Activated CD4-positive, alpha-beta T cell treated with anti-CD3 and anti-CD28 coated beads, Interleukin-2, Interleukin-6, amounts not matched to agents 100 ng/mL and 50 ng/mL, durations not matched to agents 16 hours and 8 hours (primary cell): Measurements from ENCODE around the gene HECTD4.
A peak's percentile ranks its signal among the peaks of the same experiment; 100 is the strongest.

ENCODE experiments used
- DNase-seq: peaks from one replicate; pipeline ENCODE4 v3.0.0-alpha.2; 2020

HECTD4 gene

GRCh38 chr12:112196196-112196875 is 185.9 kb downstream of the HECTD4 start:
- DNase-seq = no peak

GRCh38 chr12:112194601-112195247 is 187.5 kb downstream of the HECTD4 start:
- no peak for DNase-seq

DNA sequence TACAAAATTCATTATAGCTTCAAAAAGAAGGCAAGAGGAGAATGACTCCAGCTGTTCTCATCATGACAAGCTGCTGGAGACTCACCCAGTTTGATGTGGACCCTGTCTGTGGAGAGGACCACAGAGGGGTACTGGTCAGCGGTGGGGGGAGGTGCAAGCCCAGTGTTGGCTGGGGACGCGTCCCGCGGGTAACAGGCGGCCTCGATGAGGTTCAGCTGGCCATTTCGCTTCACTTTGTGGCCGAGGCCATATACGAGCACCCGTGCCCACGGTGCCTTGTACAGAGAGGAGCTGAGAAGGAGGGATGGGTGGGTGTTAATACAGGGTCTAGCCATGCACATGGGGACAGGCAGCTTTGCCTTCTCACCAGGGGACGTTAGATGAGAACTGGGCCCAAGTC is 189.8 kb downstream of the HECTD4 start:
- no peak for DNase-seq

DNA sequence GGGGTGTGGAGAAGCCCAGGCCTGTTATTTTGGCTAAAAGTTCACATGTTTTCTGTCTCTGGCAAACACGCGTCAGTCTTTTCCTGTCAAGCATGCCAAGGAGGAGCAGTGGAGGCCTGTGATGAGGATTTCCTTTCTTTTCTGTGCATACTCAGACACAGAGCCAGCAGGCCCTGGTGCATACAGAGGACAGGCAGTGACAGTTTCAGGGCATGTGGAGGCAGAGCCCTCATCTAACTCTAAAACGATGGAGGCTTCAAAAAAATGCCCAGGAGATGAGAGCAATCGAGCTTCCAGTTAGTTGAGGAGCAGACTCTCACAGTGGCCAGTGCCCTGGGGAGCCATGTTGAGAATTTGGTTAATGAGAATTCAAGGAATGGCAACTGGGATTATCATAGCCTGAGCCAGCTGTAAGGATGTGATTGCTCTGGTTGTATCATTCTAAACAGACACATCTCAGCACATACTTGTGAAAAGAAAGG is 190.3 kb downstream of the HECTD4 start:
- DNase-seq = no peak

GRCh38 chr12:112191201-112191600 is 191.0 kb downstream of the HECTD4 start:
- no peak for DNase-seq

DNA sequence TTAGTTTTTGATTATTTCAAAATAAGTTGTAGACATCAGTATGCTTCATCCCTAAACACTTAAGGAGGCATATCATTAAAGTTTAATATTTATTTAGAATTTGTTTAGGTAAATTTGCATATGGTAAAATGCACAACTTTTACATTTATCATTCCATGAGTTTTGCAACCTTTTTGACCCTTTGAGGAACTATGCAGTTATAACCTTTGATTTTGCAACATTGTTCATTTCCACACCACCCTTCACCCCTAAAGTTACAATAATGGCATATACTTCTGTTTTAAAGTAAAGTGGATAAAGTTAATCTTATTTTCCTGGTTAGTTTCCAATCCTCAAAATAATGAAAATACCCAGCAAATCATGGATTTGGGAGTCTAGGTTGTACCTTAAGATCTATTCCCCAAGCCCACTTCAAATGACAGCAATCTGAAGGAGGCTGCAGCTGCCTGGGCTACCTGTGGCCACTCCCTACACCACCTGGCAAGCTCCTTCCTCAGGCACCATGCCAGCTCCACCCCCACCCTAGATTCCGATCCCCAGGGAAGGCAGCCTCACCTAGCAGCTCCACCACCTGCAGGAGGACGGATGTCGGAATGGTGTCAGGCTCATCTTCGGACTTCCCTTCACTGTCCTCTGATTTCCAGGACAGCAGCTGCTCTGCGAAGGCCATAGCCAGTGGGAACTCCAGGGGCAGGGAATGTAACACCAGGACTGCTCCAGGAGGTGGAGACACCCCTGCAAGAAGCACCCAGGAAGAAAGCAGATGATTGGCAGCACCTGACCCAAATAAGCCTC is 191.8 kb downstream of the HECTD4 start:
- DNase-seq = no peak

- DNase-seq = no peak
Observed at GRCh38 chr12:112188130-112188830, 194.0 kb downstream of the HECTD4 start.

DNA sequence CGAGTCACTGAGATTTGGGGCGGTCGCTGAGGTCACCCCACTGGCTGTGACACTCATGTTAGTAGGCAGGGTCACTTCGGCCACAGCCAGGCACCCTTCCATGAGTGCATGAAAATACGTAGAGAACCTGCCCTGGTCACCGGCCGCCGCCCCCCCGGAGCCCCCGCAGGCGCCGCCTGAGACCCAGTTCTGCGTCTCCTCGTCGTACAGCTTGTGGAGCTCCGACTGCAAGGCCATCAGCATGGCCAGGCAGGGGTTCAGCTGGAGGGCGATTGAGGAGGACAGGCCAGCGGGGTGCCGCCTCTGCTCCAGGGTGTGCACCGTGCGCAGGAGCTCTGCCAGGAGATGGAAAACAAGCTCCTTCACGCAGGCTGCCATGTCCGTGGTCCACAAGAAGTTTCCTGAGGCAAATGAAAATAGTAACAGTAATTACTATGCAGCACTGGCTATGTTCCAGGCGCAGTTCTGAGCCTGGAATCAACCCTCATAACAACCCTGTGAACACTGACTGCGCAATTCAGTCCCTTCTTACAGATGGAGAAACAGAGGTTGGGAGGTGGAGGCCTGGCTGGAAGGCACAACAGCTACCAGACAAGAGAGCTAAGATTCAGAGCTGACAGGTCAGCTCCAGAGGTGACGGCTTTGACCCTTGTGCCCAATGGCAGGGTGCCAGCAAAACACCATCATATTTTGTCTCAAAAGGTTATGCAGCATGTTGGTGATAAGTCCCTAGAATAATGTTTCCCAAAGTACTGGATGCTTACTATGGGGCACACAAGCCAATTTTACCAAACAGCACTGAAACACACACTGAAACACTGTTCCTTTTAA is 196.9 kb downstream of the HECTD4 start:
- no peak for DNase-seq

GRCh38 chr12:112184056-112184887 is 198.0 kb downstream of the HECTD4 start:
- no peak for DNase-seq

DNA sequence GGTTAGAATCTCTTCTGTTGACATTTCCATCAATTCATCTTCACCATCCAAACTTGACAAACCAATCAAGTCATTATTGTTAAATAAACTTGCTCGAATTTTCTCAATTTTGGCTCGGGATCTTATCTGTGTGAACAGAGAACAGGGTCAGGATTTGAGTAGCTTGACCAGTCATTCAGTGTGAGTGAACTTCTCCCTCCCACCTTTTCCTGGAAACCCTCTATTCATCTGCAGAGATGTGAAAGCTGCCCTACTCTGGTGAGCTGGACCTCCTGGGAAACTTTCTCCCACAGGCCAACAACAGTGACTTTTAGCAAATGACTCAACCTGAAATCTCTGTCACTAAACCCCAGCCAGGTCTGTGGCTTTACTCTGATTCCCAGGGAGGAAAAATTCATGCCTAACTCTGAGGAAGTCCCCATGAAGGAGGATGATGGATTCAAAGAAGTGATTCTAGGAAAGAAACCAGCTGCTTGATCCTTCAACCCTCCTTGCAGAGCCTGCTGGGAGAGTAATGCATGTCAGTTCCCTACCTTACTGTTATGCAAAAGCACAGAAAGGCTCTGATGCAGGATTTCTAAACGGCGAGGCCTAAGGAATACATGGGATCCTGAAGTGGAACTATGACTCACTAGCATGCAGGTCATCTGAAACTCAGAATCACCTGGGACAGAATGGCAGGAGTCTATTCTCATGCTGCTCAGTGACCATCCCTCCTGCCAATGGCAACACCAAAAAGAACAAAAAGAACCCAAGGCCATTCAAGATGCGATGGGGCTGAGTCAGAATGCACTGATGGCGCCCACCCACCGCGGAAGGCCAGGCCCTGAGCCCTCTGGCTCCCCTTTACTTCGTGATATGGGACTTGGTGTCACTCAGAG is 198.8 kb downstream of the HECTD4 start:
- peak; percentile 71 for DNase-seq

DNA sequence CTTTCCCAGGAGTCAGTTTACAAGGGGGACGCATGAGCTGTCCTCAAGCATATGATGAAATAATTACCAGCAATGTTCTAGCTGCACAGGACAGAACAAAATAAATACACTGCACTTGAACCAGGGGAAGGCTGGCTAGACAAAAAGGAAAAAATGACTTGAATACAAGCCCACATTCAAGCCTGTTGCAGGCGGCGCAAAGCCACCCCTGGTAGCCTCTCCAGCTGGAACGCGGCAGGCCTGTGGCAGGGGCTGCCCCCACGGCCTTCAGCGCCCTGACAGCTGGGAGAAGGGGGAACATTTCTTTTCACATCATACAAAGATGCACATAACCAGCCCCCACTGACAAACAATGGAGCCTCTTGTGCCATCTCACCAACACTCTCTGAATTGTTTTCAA is 199.7 kb downstream of the HECTD4 start:
- no peak for DNase-seq

- DNase-seq = no peak
Observed at GRCh38 chr12:112180422-112180821, 201.8 kb downstream of the HECTD4 start.

- DNase-seq = no peak
Observed at GRCh38 chr12:112179916-112180315, 202.3 kb downstream of the HECTD4 start.

- no peak for DNase-seq
Observed at GRCh38 chr12:112179341-112179740, 202.9 kb downstream of the HECTD4 start.

- no peak for DNase-seq
Observed at GRCh38 chr12:112178796-112179195, 203.4 kb downstream of the HECTD4 start.

GRCh38 chr12:112176321-112177010 is 205.8 kb downstream of the HECTD4 start:
- no peak for DNase-seq

DNA sequence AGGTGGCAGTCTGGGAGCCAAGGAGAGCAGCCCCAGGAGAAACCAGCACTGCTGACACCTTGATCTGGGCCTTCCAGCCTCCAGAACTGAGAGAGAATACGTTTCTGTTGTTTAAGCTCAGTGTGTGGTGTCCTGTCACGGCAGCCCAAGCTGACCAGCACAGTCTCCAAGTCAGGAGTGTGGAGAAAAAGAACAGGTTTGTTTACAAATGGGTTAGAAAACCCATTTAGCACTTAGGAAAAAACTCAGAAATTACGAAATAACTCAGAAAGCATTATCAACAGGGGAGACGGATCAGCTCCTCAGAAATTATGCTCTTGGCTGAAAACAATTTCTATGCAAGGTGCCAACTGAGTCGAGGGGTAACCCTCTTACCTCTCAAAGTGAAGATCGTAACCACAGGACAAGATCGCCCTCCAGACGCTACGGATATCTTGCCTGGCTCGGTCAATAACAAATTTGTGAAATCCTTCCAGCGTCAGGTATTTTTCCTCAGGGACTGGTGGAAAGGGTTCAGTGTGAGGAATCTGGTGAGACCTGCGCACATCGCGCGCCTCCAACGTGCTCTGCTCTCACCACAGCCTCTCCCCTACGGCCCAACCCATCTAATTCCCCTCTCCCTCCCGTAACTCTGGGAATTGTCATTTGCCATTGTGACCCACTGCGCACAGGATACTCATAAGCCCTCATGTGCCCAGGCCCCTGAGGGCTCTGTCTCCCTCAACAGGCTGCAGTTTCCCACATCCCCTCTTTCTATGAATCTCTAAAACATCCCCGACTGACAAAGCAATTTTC is 206.7 kb downstream of the HECTD4 start:
- no peak for DNase-seq

DNA sequence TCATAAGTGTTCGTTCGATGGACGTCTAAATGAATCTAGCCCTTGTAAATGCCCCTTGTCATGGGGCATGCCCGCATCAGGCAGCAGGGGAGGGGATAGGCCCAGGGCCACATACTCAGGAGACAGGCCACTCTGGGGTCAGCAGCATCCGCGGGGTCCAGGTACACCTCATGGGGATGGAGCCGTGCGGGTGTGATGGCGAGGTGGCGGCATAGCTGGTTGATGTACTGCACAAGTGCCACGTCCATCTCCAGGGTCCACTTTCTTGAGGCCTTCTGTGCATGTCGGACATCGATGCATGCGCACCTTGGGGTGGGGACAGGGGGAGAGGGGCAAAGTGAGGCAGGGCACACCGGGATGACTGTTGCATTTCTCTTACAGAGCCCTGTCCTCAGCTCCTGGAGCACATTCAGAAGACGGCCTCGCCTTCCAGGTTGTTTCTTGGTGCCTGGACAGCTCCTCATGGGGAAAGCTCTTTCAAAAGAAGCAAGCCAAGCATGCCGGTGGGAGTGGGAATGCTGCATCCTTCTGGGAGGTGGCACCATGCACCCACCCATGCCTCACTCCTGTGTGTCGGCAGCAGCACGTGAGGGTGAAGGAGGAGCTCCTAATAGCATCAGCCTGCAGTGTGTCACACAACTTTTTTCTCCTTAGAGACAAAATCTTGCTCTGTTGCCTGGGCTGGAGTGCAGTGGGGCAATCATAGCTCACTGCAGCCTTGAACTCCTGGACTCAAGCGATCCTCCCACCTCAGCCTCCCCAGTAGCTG is 209.5 kb downstream of the HECTD4 start:
- DNase-seq = no peak
